Loucy (cell line): ENCODE measurements around the gene DNM2.
A peak's percentile ranks its signal among the peaks of the same experiment; 100 is the strongest.
"Not testable (repeated sequence)": the region's sequence is repeated elsewhere in the genome, so short reads cannot be mapped to it uniquely, and the experiment has no call there.

Source experiments
- H2AFZ ChIP-seq: fragments of 200-600 bp; sonication (generic); 2 replicates; pipeline ENCODE4 v1.6.0; 2016; ENCODE audit warnings: antibody characterized with exemption, mild to moderate bottlenecking, low read length, moderate library complexity
- H3F3A ChIP-seq: fragments of 200-600 bp; 2 replicates; pipeline ENCODE4 v1.6.0; 2016; ENCODE audit warnings: antibody characterized with exemption, low read depth, mild to moderate bottlenecking
- H3K27me3 ChIP-seq: fragments of 200-600 bp; sonication (generic); 2 replicates; pipeline ENCODE4 v1.6.1; 2014; ENCODE audit warnings: low read length, mild to moderate bottlenecking; ENCODE audit not compliant: insufficient read depth, poor library complexity, severe bottlenecking
- H3K36me3 ChIP-seq: fragments of 200-600 bp; sonication (generic); 2 replicates; pipeline ENCODE4 v1.6.1; 2016; ENCODE audit warnings: low read length; ENCODE audit not compliant: insufficient read depth
- H3K4me1 ChIP-seq: fragments of 200-600 bp; sonication (generic); 2 replicates; pipeline ENCODE4 v1.5.1; 2014; ENCODE audit warnings: low read length, mild to moderate bottlenecking; ENCODE audit not compliant: insufficient read depth, poor library complexity, severe bottlenecking
- H3K4me2 ChIP-seq: fragments of 200-600 bp; sonication (generic); 2 replicates; pipeline ENCODE4 v1.6.0; 2014; ENCODE audit warnings: antibody characterized with exemption, low read length, low read depth, mild to moderate bottlenecking; ENCODE audit not compliant: poor library complexity, severe bottlenecking
- H3K4me3 ChIP-seq: fragments of 200-600 bp; sonication (generic); 2 replicates; pipeline ENCODE4 v1.5.1; 2014; ENCODE audit warnings: low read length, mild to moderate bottlenecking, mixed read lengths; ENCODE audit not compliant: poor library complexity, severe bottlenecking
- H3K79me2 ChIP-seq: fragments of 200-600 bp; sonication (generic); 2 replicates; pipeline ENCODE4 v1.6.1; 2014; ENCODE audit warnings: low read length; ENCODE audit not compliant: insufficient read depth
- H3K9ac ChIP-seq: fragments of 200-600 bp; sonication (generic); 2 replicates; pipeline ENCODE4 v1.6.0; 2014; ENCODE audit warnings: mild to moderate bottlenecking, low read depth, low read length, moderate library complexity; ENCODE audit not compliant: poor library complexity, severe bottlenecking
- H3K9me2 ChIP-seq: fragments of 200-600 bp; sonication (generic); replicated peaks from 2 replicates; pipeline ENCODE4 v1.6.1; 2016; ENCODE audit warnings: low read depth, low read length, mixed read lengths
- H3K9me3 ChIP-seq: fragments of 200-600 bp; sonication (generic); 2 replicates; pipeline ENCODE4 v1.6.1; 2014; ENCODE audit warnings: mild to moderate bottlenecking, antibody characterized with exemption, low read length, low read depth; ENCODE audit not compliant: insufficient read depth
- H4K20me1 ChIP-seq: fragments of 200-600 bp; sonication (generic); 2 replicates; pipeline ENCODE4 v1.6.0; 2014; ENCODE audit warnings: antibody characterized with exemption, low read length, mild to moderate bottlenecking; ENCODE audit not compliant: insufficient read depth, poor library complexity, severe bottlenecking
- EZH2phosphoT487 ChIP-seq: fragments of 200-600 bp; IDR thresholded peaks from 2 replicates; pipeline ENCODE4 v1.6.1; 2018; ENCODE audit warnings: antibody characterized with exemption, mild to moderate bottlenecking, moderate library complexity, borderline replicate concordance
- TF ChIP-seq, protein P1 (sequence below): fragments of 200-600 bp; sonication (generic); conservative IDR thresholded peaks from 2 replicates; pipeline ENCODE4 v1.5.1; 2014; ENCODE audit warnings: mild to moderate bottlenecking, antibody characterized with exemption, low read length

Gene DNM2

DNA sequence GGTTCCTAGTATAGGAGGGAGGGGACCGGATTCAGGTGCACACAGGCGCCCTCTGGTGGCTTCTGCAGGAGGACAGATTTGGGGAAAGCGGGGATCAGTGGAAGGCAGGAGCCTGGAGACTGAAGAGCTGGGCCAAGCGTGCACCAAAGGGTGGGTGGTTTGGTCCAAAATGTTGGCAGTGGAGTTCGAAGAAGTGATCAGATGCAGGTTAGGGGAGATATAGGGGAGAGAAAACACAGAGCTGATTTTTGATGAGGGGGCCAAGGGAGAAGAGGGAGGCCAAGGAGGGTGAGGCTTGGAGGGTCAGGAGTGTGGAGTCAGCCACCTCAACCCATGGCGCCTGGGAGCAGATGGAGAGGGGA is 146.6 kb downstream of the DNM2 start:
- H2AFZ ChIP-seq = peak overlapping the region; percentile 89
- no peaks in the 10 kb centered on the region for H3K9me2 ChIP-seq
- TF ChIP-seq, protein P1, sequence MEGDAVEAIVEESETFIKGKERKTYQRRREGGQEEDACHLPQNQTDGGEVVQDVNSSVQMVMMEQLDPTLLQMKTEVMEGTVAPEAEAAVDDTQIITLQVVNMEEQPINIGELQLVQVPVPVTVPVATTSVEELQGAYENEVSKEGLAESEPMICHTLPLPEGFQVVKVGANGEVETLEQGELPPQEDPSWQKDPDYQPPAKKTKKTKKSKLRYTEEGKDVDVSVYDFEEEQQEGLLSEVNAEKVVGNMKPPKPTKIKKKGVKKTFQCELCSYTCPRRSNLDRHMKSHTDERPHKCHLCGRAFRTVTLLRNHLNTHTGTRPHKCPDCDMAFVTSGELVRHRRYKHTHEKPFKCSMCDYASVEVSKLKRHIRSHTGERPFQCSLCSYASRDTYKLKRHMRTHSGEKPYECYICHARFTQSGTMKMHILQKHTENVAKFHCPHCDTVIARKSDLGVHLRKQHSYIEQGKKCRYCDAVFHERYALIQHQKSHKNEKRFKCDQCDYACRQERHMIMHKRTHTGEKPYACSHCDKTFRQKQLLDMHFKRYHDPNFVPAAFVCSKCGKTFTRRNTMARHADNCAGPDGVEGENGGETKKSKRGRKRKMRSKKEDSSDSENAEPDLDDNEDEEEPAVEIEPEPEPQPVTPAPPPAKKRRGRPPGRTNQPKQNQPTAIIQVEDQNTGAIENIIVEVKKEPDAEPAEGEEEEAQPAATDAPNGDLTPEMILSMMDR = peak; percentile 93
- TF ChIP-seq EZH2phosphoT487 = no peak
- no peaks in the 10 kb centered on the region for H3K4me1 ChIP-seq
- H3K4me2 ChIP-seq = peak overlapping the region; percentile 60
- no peaks in the 10 kb centered on the region for H3K36me3 ChIP-seq
- no peaks in the 10 kb centered on the region for H3K9me3 ChIP-seq
- peak overlapping the region; percentile 28 for H3K4me3 ChIP-seq
- H3K27me3 ChIP-seq = no peaks in the 10 kb centered on the region
- H3K79me2 ChIP-seq = no peaks in the 10 kb centered on the region
- H4K20me1 ChIP-seq = no peaks in the 10 kb centered on the region
- no peak overlapping the region for H3K9ac ChIP-seq
- H3F3A ChIP-seq = no peaks in the 10 kb centered on the region

- no peaks in the 10 kb centered on the region for H3F3A ChIP-seq
- no peaks in the 10 kb centered on the region for H4K20me1 ChIP-seq
- H3K79me2 ChIP-seq = no peaks in the 10 kb centered on the region
- H3K9ac ChIP-seq = no peak overlapping the region
- H3K4me1 ChIP-seq = no peaks in the 10 kb centered on the region
- H2AFZ ChIP-seq = no peak overlapping the region
- H3K36me3 ChIP-seq = no peaks in the 10 kb centered on the region
- TF ChIP-seq, protein P1 = no peak
- no peak for TF ChIP-seq EZH2phosphoT487
- no peaks in the 10 kb centered on the region for H3K9me2 ChIP-seq
- no peaks in the 10 kb centered on the region for H3K27me3 ChIP-seq
- no peaks in the 10 kb centered on the region for H3K9me3 ChIP-seq
- no peak overlapping the region for H3K4me3 ChIP-seq
- no peak overlapping the region for H3K4me2 ChIP-seq
Measured at GRCh38 chr19:10866495-10866894, 148.6 kb downstream of the DNM2 start.

DNA sequence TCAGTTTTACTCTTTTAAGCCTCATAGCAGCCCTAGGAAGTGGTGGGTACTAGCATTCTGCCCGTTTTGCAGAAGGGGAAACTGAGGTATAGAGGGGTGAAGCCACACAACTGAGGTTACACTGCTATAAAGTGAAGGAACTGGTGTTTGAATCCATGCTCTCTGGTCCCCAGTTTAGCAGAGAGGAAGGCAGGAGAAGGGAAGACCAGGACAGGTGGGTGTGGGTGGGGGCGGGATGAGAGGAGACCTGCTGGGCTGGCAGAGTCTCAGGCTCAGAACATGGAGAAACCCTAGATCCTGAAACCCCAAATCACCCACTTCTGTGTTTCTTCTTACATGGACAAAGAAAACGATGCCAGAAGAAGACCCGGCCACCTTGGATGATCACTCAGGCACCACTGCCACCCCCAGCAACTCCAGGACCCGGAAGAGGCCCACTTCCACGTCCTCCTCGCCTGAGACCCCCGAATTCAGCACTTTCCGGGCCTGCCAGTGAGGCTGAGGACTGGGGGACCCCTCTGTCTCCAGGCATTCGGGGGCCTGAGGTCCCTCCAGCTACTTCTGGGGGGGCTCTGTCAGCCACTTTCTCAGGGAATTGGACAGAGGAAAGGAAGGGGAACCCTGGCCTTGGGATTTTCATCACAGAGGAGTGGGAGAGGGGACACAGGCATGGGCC is 151.1 kb downstream of the DNM2 start:
- TF ChIP-seq, protein P1 = no peak
- no peak for TF ChIP-seq EZH2phosphoT487
- no peaks in the 10 kb centered on the region for H3F3A ChIP-seq
- no peaks in the 10 kb centered on the region for H3K27me3 ChIP-seq
- peaks cover 20% of the 10 kb centered on the region for H3K79me2 ChIP-seq
- H3K36me3 ChIP-seq = no peaks in the 10 kb centered on the region
- H3K4me2 ChIP-seq = no peak overlapping the region
- H3K4me1 ChIP-seq = peaks cover 11% of the 10 kb centered on the region
- no peaks in the 10 kb centered on the region for H3K9me3 ChIP-seq
- peaks cover 9% of the 10 kb centered on the region for H4K20me1 ChIP-seq
- H3K4me3 ChIP-seq = no peak overlapping the region
- H2AFZ ChIP-seq = no peak overlapping the region
- H3K9ac ChIP-seq = no peak overlapping the region
- H3K9me2 ChIP-seq = no peaks in the 10 kb centered on the region

DNA sequence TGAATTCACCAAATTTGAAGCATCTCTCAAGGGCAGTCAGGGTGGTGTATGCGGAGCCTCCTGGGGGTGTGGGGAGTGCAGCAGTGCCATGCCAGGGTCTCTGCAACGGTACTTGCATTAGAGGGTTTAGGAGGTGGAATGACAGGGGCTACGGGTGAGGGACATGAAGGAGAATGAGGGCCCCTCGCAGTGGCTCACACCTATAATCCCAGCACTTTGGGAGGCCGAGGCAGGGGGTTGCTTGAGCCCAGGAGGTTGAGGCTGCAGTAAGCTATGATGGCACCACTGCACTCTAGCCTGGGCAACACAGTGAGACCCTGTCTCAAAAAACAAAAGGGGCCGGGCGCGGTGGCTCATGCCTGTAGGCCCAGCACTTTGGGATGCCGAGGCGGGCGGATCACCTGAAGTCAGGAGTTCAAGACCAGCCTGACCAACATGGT is 152.0 kb downstream of the DNM2 start:
- Histone ChIP-seq H3K79me2 (peaks cover 28% of the 10 kb centered on the region), H3K4me1 (peaks cover 11% of the 10 kb centered on the region), H3K4me2 (peak overlapping the region; percentile 78), H3K9ac (peak overlapping the region; percentile 68), H4K20me1 (peaks cover 12% of the 10 kb centered on the region)
- H3K9me2 ChIP-seq, H3K9me3 ChIP-seq, H3K36me3 ChIP-seq, H3F3A ChIP-seq, H3K4me3 ChIP-seq, H2AFZ ChIP-seq, H3K27me3 ChIP-seq: not testable (repeated sequence)
